GM12874 (cell line): ENCODE data around the gene CRIP2.
A peak's percentile ranks its signal among the peaks of the same experiment; 100 is the strongest.

ENCODE experiments used
- TF ChIP-seq, protein P1 (sequence below): IDR thresholded peaks from 2 replicates; pipeline ENCODE4 v1.5.1; 2011; ENCODE audit warnings: low read depth, mild to moderate bottlenecking, control low read depth, low read length, moderate library complexity; ENCODE audit not compliant: insufficient read depth

Gene CRIP2

DNA sequence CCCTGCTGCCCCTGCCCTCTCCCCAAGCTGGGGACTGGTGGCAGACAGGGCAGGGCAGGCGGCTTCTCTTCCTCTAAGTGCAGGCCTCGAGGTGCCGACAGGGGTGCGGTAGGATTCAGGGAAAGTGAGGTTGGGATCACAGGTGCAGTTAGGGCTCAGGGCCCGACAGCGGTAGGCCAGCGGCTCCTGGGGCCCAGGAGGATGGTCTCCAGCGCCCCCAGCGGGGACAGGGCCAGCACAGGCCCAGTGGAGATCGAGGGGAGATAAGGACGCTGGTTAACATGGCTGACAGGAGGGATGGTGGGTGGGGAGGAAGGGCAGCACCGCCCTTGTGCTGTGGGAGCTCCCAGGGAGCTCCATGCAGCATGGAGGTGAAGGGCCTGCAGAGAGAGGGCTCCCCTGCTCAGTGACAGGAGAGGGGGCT is 11.1 kb downstream of the CRIP2 start:
- TF ChIP-seq, protein P1, sequence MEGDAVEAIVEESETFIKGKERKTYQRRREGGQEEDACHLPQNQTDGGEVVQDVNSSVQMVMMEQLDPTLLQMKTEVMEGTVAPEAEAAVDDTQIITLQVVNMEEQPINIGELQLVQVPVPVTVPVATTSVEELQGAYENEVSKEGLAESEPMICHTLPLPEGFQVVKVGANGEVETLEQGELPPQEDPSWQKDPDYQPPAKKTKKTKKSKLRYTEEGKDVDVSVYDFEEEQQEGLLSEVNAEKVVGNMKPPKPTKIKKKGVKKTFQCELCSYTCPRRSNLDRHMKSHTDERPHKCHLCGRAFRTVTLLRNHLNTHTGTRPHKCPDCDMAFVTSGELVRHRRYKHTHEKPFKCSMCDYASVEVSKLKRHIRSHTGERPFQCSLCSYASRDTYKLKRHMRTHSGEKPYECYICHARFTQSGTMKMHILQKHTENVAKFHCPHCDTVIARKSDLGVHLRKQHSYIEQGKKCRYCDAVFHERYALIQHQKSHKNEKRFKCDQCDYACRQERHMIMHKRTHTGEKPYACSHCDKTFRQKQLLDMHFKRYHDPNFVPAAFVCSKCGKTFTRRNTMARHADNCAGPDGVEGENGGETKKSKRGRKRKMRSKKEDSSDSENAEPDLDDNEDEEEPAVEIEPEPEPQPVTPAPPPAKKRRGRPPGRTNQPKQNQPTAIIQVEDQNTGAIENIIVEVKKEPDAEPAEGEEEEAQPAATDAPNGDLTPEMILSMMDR: peak; percentile 55

DNA sequence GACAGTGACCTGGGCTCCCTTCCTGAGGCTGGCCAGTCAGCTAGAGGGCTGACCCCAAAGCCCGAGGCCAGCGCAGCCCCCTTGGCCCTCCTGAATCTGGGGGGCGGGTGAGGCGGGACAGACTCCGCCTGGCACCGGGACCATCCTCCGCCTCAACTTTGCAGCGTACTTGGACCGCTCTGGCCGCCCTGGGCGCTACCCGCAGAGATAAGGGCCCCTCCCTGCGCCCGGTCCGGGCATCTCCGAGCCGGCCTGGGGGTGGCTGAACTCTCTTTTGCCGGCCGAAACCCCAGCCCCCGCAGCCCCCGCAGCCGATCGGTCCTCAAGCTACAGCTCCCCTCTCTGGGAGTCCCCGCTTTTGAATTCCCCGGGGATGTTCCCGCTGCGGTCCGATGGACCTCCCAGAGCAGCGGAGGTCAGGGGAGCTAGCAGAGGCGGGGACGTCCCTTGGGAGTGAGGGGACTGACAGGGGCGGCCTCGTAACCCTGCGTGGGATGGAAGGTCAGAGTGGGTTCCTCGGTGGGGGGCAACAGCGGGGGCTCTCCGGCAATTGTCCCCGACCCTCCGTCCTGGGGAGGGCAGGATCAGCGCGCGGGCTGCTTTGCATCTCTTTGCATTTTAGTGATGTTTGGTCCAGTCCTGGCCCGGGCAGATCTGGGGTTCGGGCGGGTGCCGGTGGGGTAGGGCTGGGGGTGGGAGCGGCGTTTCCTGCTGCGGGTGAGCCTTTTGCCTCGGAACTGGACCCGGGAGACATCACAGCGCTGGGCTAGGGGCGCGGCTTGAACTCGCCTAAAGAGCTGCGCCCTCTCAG is 11.7 kb downstream of the CRIP2 start, which contains the start of gene CRIP1:
Gene CRIP1, plus strand, starts transcription at position 724 of the 811 bp plus-strand sequence. CDS start 374 bp downstream, outside the sequence.
- TF ChIP-seq, protein P1: no peak

DNA sequence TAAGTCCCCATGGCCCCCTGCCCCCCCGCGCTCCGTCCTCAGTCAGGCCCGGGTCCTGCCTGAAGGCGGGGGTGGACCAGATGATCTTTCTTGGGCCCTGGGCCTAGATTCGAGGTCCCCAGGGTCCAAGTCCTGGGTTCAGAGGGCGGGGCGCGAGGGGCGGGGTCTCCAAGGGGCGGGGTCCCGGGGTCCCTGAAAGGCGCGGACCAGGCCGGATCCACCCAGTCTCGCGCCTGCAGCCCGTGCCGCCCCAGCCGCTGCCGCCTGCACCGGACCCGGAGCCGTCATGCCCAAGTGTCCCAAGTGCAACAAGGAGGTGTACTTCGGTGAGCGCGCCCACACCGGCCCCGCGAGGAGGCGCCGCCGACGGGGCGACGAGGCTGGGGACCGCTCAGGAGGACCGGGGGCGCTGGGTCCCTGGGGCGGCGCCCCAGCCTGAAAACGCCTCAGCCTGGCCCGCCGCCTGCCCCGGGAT is 12.4 kb downstream of the CRIP2 start:
- TF ChIP-seq, protein P1: no peak

GRCh38 chr14:105487449-105487985 is 12.9 kb downstream of the CRIP2 start:
- TF ChIP-seq, protein P1: no peak

DNA sequence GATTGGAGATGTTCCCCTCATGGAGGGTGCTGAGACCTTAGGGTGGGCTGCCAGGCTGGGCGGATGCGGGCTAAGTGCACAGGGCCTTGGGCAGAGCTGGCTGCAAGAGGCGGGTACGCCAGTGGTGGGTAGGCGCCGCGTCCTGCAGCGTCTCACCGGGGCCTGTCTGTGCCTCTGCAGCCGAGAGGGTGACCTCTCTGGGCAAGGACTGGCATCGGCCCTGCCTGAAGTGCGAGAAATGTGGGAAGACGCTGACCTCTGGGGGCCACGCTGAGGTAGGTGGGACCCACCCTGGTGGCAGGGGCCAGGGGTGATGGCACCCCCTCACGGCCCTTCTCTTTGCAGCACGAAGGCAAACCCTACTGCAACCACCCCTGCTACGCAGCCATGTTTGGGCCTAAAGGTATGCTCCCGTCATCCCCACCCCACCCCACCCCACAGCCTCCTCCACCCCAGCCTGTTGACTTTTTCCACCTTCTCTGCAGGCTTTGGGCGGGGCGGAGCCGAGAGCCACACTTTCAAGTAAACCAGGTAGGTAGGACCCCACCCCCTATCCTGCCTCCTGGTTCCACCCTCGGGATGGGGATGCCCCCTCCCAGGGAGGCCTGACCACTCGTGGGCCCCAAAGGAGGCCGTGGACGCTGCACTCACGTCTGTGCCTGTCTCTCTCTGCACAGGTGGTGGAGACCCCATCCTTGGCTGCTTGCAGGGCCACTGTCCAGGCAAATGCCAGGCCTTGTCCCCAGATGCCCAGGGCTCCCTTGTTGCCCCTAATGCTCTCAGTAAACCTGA is 13.6 kb downstream of the CRIP2 start:
- TF ChIP-seq, protein P1: 0 out of 2 replicates have a peak, but pooled peaks have one; percentile 15

- TF ChIP-seq, protein P1: no peak
These were observed 14.3 kb downstream of the CRIP2 start for GRCh38 chr14:105488781-105489541.
